Measurements from ENCODE around the gene TUBB4B.

DNA sequence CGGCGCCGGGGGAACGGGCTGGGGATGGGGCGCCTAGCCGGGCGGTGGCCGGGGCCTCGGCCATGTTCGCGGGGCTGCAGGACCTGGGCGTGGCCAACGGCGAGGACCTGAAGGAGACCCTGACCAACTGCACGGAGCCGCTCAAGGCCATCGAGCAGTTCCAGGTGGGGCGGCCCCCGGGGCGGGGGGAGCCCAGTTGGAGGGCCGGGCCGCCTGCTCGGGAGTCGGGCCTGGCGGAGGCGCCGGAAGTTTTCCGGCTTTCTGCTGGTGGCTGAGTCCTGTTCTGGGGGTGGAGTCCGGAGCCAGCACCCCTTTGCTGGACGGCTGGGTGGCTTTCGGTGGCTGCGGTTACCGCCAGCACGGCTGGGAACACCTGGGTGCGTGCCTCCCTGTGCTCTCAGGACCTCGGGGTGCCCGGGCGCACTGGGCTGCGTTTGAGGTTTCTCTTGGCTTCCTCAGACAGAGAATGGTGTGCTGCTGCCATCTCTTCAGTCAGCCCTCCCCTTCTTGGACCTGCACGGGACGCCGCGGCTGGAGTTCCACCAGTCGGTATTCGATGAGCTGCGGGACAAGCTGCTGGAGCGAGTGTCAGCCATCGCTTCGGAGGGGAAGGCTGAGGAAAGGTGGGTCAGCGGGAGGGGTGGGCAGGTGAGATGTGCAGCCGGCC, 14.5 kb downstream of the TUBB4B start:
- TF ChIP-seq, protein P1, sequence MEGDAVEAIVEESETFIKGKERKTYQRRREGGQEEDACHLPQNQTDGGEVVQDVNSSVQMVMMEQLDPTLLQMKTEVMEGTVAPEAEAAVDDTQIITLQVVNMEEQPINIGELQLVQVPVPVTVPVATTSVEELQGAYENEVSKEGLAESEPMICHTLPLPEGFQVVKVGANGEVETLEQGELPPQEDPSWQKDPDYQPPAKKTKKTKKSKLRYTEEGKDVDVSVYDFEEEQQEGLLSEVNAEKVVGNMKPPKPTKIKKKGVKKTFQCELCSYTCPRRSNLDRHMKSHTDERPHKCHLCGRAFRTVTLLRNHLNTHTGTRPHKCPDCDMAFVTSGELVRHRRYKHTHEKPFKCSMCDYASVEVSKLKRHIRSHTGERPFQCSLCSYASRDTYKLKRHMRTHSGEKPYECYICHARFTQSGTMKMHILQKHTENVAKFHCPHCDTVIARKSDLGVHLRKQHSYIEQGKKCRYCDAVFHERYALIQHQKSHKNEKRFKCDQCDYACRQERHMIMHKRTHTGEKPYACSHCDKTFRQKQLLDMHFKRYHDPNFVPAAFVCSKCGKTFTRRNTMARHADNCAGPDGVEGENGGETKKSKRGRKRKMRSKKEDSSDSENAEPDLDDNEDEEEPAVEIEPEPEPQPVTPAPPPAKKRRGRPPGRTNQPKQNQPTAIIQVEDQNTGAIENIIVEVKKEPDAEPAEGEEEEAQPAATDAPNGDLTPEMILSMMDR (IDR thresholded peaks at IDR 0.05), result no peak
- no peak for TF ChIP-seq POLR2A (IDR thresholded peaks at IDR 0.05)

Measured in stomach (tissue), 4 donors.